K562 (cell line): ENCODE results near the gene NHLH1. TPM values are rescaled to one million over a fixed set of nuclear protein-coding genes. Genes with fewer than 3 reads are reported as not detected.

Source experiments
- AFF4 ChIP-seq: sonication (generic); formaldehyde crosslinking; IDR thresholded peaks from 2 replicates; pipeline ENCODE4 v1.8.0; 2023; ENCODE audit warnings: mild to moderate bottlenecking, missing genetic modification reagents
- JUND ChIP-seq, 2 experiments: IDR thresholded peaks; 2 replicates in 1 of 2; 3 replicates in 1 of 2; pipeline ENCODE4 v1.6.1; 2011; ENCODE audit warnings: borderline replicate concordance in 2 of 2, low read depth in 2 of 2, low read length in 2 of 2, improper control_type of control experiment in 1 of 2, missing biosample characterization in 1 of 2, missing genetic modification characterization in 1 of 2, missing genetic modification reagents in 1 of 2
- ZNF143 ChIP-seq: sonication (generic); formaldehyde crosslinking; IDR thresholded peaks from 2 replicates; pipeline ENCODE4 v1.9.0; 2022; ENCODE audit warnings: mild to moderate bottlenecking, missing genetic modification reagents
- polyA plus RNA-seq, 8 experiments: library from polyadenylated mRNA; depleted of rRNA in 4 of 8; stranded (reverse) in 5 of 8; unstranded in 3 of 8; fragments of >200 nt; fragmentation: Nextera tagmentation in 2 of 8; fragmentation: Illumina TruSeq in 1 of 8; extraction: Ambion mirVana in 2 of 8; extraction: Trizol in 1 of 8; gene quantifications; 2 replicates each; pipeline versions ENCODE4 v1.2.1 to v1.2.3, GENCODE V29; 2011 to 2014; ENCODE audit warnings: inconsistent platforms in 1 of 8, missing spikeins in 1 of 8
- total RNA-seq, 7 experiments: library from RNA; depleted of rRNA in 6 of 7; stranded (reverse); fragments of >200 nt in 6 of 7; fragmentation: Illumina TruSeq in 2 of 7; extraction: Trizol in 2 of 7; gene quantifications; 2 replicates each; pipeline versions ENCODE4 v1.2.1 to v1.2.3, GENCODE V29; 2011 to 2021; ENCODE audit warnings: low replicate concordance in 1 of 7

The NHLH1 gene
- total and polyA plus RNA-seq, 9 of the 15 experiments (the other 6 are each of a cell fraction or from before 2014, with no cell fraction given): 0.09 to 1.3 (median 0.35) TPM; not detected in 1

- no peak for TF ChIP-seq AFF4 (CRISPR knock-in tag)
- TF ChIP-seq JUND (IDR thresholded peaks at IDR 0.05; ENCODE audit: borderline replicate concordance, low read depth, low read length): no peak
- TF ChIP-seq JUND (tag; IDR thresholded peaks at IDR 0.05; ENCODE audit: borderline replicate concordance, low read depth, low read length): no peak
- TF ChIP-seq ZNF143 (CRISPR knock-in tag): no peak
Measured at GRCh38 chr1:160367516-160367900, 637 bp downstream of the NHLH1 start (continued).
